Smooth muscle cell (in vitro differentiated cells): ENCODE data around the gene MCM5. TPM values are rescaled to one million over a fixed set of nuclear protein-coding genes. Genes with fewer than 3 reads are reported as not detected.

Experiments used
- DNase-seq: peaks from one replicate; lab custom pipeline; 2025; ENCODE audit not compliant: unreplicated experiment; lab: John Stamatoyannopoulos, UW
- H2AFZ ChIP-seq: fragments of 200-600 bp; sonication (generic); 2 replicates; pipeline ENCODE4 v1.6.0; 2016; ENCODE audit warnings: antibody characterized with exemption, low read depth, mild to moderate bottlenecking
- H3F3A ChIP-seq: fragments of 200-600 bp; sonication (generic); 2 replicates; pipeline ENCODE4 v1.6.0; 2017; ENCODE audit warnings: antibody characterized with exemption, low read depth
- H3K27ac ChIP-seq: fragments of 200-600 bp; sonication (generic); 2 replicates; pipeline ENCODE4 v1.5.1; 2016; ENCODE audit warnings: low read depth, mild to moderate bottlenecking
- H3K27me3 ChIP-seq: fragments of 200-600 bp; sonication (generic); 2 replicates; pipeline ENCODE4 v1.6.1; 2016; ENCODE audit warnings: low read depth, mild to moderate bottlenecking
- H3K36me3 ChIP-seq: fragments of 200-600 bp; sonication (generic); 2 replicates; pipeline ENCODE4 v1.5.1; 2016; ENCODE audit warnings: low read depth
- H3K4me1 ChIP-seq: fragments of 200-600 bp; sonication (generic); 2 replicates; pipeline ENCODE4 v1.5.1; 2016; ENCODE audit warnings: low read depth
- H3K4me2 ChIP-seq: fragments of 200-600 bp; sonication (generic); 2 replicates; pipeline ENCODE4 v1.6.0; 2016; ENCODE audit warnings: mild to moderate bottlenecking
- H3K4me3 ChIP-seq: fragments of 200-600 bp; sonication (generic); 2 replicates; pipeline ENCODE4 v1.5.1; 2016; ENCODE audit warnings: mild to moderate bottlenecking
- H3K79me2 ChIP-seq: fragments of 200-600 bp; sonication (generic); 2 replicates; pipeline ENCODE4 v1.6.0; 2016; ENCODE audit warnings: low read depth, mild to moderate bottlenecking
- H3K9ac ChIP-seq: fragments of 200-600 bp; sonication (generic); 2 replicates; pipeline ENCODE4 v1.6.0; 2016; ENCODE audit warnings: low read depth
- H3K9me3 ChIP-seq: fragments of 200-600 bp; sonication (generic); replicated peaks from 2 replicates; pipeline ENCODE4 v1.5.1; 2016; ENCODE audit warnings: low read depth
- H4K20me1 ChIP-seq: fragments of 200-600 bp; sonication (generic); 2 replicates; pipeline ENCODE4 v1.6.0; 2016; ENCODE audit warnings: low read depth
- CTCF ChIP-seq: fragments of 200-600 bp; sonication (generic); IDR thresholded peaks from 2 replicates; pipeline ENCODE4 v1.5.1; 2017; ENCODE audit warnings: borderline replicate concordance, mild to moderate bottlenecking, antibody characterized with exemption; ENCODE audit not compliant: insufficient read depth, poor library complexity, severe bottlenecking
- WGBS: methylation state at CpG from one replicate; pipeline ENCODE4 v1.1.7; 2016; ENCODE audit warnings: low lambda C conversion rate; 5-methylcytosine and 5-hydroxymethylcytosine counted together
- polyA plus RNA-seq: library from polyadenylated mRNA; unstranded; fragments of >200 nt; fragmentation: Nextera tagmentation; extraction: Ambion mirVana; gene quantifications from 2 replicates; pipeline ENCODE4 v1.2.1, GENCODE V29; 2016
- total RNA-seq: library from RNA; depleted of rRNA; stranded (reverse); fragments of >200 nt; gene quantifications from 2 replicates; pipeline ENCODE4 v1.2.3, GENCODE V29; 2014

Gene MCM5
- total and polyA plus RNA-seq, 2 experiments from 2014 or later, result 28.7 to 31.9 TPM

GRCh38 chr22:35462498-35463230 lies 62.7 kb downstream of the MCM5 start:
- Histone ChIP-seq H3K27me3 (no peaks in the 10 kb centered on the region), H4K20me1 (no peaks in the 10 kb centered on the region), H3K9ac (no peak overlapping the region), H3K27ac (no peak overlapping the region), H3K36me3 (no peaks in the 10 kb centered on the region), H3F3A (no peaks in the 10 kb centered on the region), H2AFZ (no peak overlapping the region), H3K4me2 (no peak overlapping the region), H3K4me3 (no peak overlapping the region), H3K4me1 (peaks cover 15% of the 10 kb centered on the region), H3K9me3 (no peaks in the 10 kb centered on the region), H3K79me2 (no peaks in the 10 kb centered on the region)
- DNase-seq, result no peak
- WGBS, result 68% methylated on average over 9 of the region's 9 CpGs
- TF ChIP-seq CTCF, result no peak

GRCh38 chr22:35463231-35463933 lies 63.4 kb downstream of the MCM5 start:
- DNase-seq, result no peak
- H3K4me3 ChIP-seq, result no peak overlapping the region
- H3K27ac ChIP-seq, result no peak overlapping the region
- H4K20me1 ChIP-seq, result no peaks in the 10 kb centered on the region
- no peaks in the 10 kb centered on the region for H3K9me3 ChIP-seq
- no peak overlapping the region for H3K9ac ChIP-seq
- no peaks in the 10 kb centered on the region for H3F3A ChIP-seq
- no peak overlapping the region for H3K4me2 ChIP-seq
- H3K79me2 ChIP-seq, result no peaks in the 10 kb centered on the region
- TF ChIP-seq CTCF, result no peak
- H3K4me1 ChIP-seq, result peaks cover 14% of the 10 kb centered on the region
- no peaks in the 10 kb centered on the region for H3K27me3 ChIP-seq
- no peaks in the 10 kb centered on the region for H3K36me3 ChIP-seq
- 86% methylated on average over 2 of the region's 2 CpGs for WGBS
- H2AFZ ChIP-seq, result no peak overlapping the region

- WGBS, result 91% methylated on average over 3 of the region's 3 CpGs
- H3K36me3 ChIP-seq, result no peaks in the 10 kb centered on the region
- DNase-seq, result no peak
- no peak overlapping the region for H3K27ac ChIP-seq
- H3K4me2 ChIP-seq, result no peak overlapping the region
- no peaks in the 10 kb centered on the region for H3F3A ChIP-seq
- peaks cover 9% of the 10 kb centered on the region for H3K4me1 ChIP-seq
- no peaks in the 10 kb centered on the region for H3K9me3 ChIP-seq
- no peak overlapping the region for H2AFZ ChIP-seq
- no peaks in the 10 kb centered on the region for H3K79me2 ChIP-seq
- no peaks in the 10 kb centered on the region for H4K20me1 ChIP-seq
- H3K4me3 ChIP-seq, result no peak overlapping the region
- H3K9ac ChIP-seq, result no peak overlapping the region
- H3K27me3 ChIP-seq, result no peaks in the 10 kb centered on the region
- TF ChIP-seq CTCF, result no peak
Observed at GRCh38 chr22:35464399-35464798, 64.5 kb downstream of the MCM5 start.
